Mesothelial cell of epicardium (in vitro differentiated cells): ENCODE data around the gene FAM168A. TPM values are rescaled to one million over a fixed set of nuclear protein-coding genes. Genes with fewer than 3 reads are reported as not detected.

Experiments
- DNase-seq, 2 experiments: peaks; one replicate each; pipeline ENCODE4 v3.0.0; 2021; ENCODE audit warnings: low spot score in 2 of 2; ENCODE audit not compliant: unreplicated experiment in 2 of 2
- H3K27ac Mint-ChIP-seq: 2 replicates; pipeline ENCODE4 v1.8.0; 2021; ENCODE audit warnings: mixed read lengths
- H3K27me3 Mint-ChIP-seq: 2 replicates; pipeline ENCODE4 v1.8.0; 2021; ENCODE audit warnings: low read depth, mixed read lengths
- H3K36me3 Mint-ChIP-seq: 2 replicates; pipeline ENCODE4 v1.8.0; 2021; ENCODE audit warnings: mixed read lengths
- H3K4me1 Mint-ChIP-seq: 2 replicates; pipeline ENCODE4 v1.8.0; 2021; ENCODE audit warnings: mixed read lengths
- H3K4me3 Mint-ChIP-seq: 2 replicates; pipeline ENCODE4 v1.8.0; 2021; ENCODE audit warnings: mild to moderate bottlenecking, moderate library complexity, mixed read lengths
- H3K9me3 Mint-ChIP-seq: 2 replicates; pipeline ENCODE4 v1.8.0; 2021; ENCODE audit warnings: mixed read lengths
- total RNA-seq: library from RNA; stranded (reverse); gene quantifications from 3 replicates; pipeline ENCODE4 v1.2.1, GENCODE V29; 2021
- TF ChIP-seq, protein P1 (sequence below): fragments of 200-600 bp; sonication (generic); IDR thresholded peaks from one replicate; pipeline ENCODE4 v1.5.0; 2021; ENCODE audit warnings: antibody characterized with exemption; ENCODE audit not compliant: unreplicated experiment

FAM168A gene
- total RNA-seq, 1 donor from 2014 or later: 61.8 TPM

DNA sequence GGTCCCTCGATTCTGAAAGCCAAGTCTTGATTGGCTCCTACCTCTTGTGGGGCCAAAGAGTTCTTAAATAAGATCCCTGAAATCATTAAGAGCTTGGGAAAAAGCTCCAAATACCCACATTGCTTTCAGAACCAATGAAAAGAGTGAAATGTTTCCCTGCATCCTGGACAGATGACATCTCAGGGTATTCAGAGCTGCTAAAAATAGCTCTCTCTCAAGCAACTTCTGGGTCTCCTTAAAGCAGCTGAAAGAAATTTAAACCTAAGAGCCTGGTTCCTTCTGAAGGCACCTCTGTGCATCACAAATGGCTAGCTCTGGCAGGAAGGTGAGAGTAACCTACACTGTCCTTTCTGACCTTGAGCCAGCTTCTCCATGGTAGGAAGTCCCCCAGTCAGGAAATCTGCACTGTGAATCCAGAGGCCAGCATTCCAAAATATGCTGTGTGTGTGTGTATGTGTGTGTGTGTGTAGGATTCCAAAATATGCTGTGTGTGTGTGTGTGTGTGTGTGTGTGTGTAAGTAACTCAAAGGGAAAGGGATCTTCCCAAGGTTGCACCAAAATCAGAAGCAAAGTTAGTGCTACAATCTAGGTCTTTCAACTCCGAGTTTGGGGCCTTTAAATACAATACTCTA lies 171.6 kb downstream of the FAM168A start:
- TF ChIP-seq, protein P1, sequence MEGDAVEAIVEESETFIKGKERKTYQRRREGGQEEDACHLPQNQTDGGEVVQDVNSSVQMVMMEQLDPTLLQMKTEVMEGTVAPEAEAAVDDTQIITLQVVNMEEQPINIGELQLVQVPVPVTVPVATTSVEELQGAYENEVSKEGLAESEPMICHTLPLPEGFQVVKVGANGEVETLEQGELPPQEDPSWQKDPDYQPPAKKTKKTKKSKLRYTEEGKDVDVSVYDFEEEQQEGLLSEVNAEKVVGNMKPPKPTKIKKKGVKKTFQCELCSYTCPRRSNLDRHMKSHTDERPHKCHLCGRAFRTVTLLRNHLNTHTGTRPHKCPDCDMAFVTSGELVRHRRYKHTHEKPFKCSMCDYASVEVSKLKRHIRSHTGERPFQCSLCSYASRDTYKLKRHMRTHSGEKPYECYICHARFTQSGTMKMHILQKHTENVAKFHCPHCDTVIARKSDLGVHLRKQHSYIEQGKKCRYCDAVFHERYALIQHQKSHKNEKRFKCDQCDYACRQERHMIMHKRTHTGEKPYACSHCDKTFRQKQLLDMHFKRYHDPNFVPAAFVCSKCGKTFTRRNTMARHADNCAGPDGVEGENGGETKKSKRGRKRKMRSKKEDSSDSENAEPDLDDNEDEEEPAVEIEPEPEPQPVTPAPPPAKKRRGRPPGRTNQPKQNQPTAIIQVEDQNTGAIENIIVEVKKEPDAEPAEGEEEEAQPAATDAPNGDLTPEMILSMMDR: no peak
- H3K27me3 Mint-ChIP-seq: no peaks in the 10 kb centered on the region
- no peaks in the 10 kb centered on the region for H3K9me3 Mint-ChIP-seq
- DNase-seq: no peak
- no peak overlapping the region for H3K4me3 Mint-ChIP-seq
- no peaks in the 10 kb centered on the region for H3K36me3 Mint-ChIP-seq
- H3K27ac Mint-ChIP-seq: peak overlapping the region; percentile 25
- peaks cover 7% of the 10 kb centered on the region for H3K4me1 Mint-ChIP-seq

DNA sequence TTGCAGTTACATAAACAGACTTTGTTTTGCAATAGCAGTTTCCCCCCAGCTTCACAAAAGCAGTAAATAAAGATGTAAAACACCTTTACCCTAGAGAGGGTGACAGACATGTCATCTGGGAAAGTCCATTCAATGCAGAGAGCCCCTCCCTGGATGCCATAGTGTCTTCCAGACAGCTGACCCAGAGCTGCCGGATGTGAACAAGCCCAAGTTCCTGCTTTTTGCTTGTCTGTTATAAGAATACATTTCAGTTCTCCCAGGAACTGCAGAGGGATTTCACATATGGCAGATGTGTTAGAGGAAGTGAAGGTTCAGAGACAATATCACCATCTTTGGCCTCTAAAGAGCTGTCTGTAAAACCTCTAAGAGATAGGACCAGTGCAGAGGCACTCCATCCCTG lies 172.8 kb downstream of the FAM168A start:
- TF ChIP-seq, protein P1: no peak
- H3K4me3 Mint-ChIP-seq: no peak overlapping the region
- no peaks in the 10 kb centered on the region for H3K36me3 Mint-ChIP-seq
- no peak for DNase-seq
- H3K9me3 Mint-ChIP-seq: no peaks in the 10 kb centered on the region
- H3K27me3 Mint-ChIP-seq: no peaks in the 10 kb centered on the region
- H3K4me1 Mint-ChIP-seq: peaks cover 8% of the 10 kb centered on the region
- no peak overlapping the region for H3K27ac Mint-ChIP-seq

DNA sequence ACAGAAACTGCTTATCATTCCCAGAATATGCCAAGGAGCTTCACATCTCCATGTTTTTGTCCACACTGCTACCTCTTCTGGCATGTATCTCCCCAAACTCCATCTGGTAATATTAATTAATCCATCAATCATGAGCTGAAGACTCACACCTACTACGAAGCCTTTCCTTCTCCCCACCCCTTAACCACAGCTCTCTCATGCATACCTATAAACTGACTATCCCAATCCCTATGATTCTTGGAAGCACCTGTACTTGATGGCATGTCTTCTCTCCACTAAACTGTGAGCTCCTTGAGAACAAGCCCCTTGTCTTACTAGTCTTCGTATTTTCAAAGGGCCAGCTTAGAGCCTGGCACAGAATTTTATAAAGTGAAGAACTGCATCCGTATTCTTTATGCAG lies 174.4 kb downstream of the FAM168A start:
- Mint-ChIP-seq H3K27ac (no peak overlapping the region), H3K4me1 (peaks cover 8% of the 10 kb centered on the region), H3K4me3 (no peak overlapping the region), H3K9me3 (no peaks in the 10 kb centered on the region), H3K36me3 (peaks cover 2% of the 10 kb centered on the region), H3K27me3 (no peaks in the 10 kb centered on the region)
- TF ChIP-seq, protein P1: no peak
- no peak for DNase-seq

DNA sequence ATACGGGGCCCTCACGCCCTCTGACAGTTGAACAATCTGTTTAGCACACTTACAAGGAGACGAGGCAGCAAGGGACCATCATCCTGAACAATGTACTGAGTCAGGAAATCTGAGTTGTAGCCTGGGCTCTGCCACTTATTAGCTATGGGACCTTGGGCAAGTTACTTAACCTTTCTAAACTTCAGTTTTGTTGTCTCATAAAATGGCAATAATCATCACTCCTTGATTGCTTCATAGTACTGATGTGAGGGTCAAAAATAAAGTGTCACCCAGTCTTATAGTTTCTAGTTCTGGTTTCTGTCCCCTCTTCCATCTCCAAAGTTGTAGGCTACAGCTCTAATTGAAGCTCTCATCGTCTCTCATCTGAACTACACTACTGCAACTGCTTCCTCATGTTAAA lies 175.0 kb downstream of the FAM168A start:
- Mint-ChIP-seq H3K9me3 (no peaks in the 10 kb centered on the region), H3K27ac (no peak overlapping the region), H3K4me3 (no peak overlapping the region), H3K36me3 (peaks cover 9% of the 10 kb centered on the region), H3K4me1 (peaks cover 8% of the 10 kb centered on the region), H3K27me3 (no peaks in the 10 kb centered on the region)
- no peak for DNase-seq
- TF ChIP-seq, protein P1: no peak

DNA sequence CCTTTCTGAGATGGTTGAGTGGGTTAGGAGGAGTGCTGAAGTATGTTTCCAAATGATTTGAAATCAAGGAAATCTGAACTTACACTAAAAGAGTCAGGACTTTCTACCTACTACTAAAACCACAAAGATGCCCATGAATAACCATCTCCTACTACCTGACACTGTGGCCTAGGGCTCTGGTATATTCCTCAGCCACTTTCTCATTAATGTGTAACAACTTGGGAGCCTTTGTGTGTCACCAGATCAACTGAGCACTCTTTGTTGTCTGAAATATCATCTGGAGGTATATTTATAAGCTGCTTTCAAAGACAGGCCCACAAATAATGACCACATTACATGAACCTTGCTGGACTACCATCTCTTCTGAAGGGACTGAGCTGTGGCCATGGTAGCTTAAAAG lies 177.8 kb downstream of the FAM168A start:
- Mint-ChIP-seq H3K27ac (no peak overlapping the region), H3K9me3 (no peaks in the 10 kb centered on the region), H3K27me3 (no peaks in the 10 kb centered on the region), H3K36me3 (peaks cover 11% of the 10 kb centered on the region), H3K4me1 (peaks cover 14% of the 10 kb centered on the region), H3K4me3 (no peak overlapping the region)
- DNase-seq: no peak
- TF ChIP-seq, protein P1: no peak

DNA sequence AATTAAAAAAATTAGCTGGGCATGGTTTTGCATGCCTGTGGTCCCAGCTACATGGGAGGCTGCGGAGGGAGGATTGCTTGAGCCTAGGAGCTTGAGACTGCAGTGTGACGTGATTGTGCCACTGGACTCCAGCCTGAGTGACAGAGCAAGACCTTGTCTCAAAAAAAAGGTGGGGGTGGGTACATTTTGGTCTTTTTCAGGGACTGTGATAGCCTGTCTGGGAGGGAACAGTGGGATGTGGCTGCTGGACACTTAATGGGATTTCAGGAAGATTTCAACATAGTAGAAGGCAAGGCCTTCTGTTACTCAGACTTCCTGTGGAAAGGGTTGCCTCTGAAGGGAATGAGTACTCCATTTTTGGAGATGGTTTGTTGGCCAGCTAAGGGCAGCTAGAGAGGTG lies 181.1 kb downstream of the FAM168A start:
- TF ChIP-seq, protein P1: no peak
- no peaks in the 10 kb centered on the region for H3K27me3 Mint-ChIP-seq
- H3K27ac Mint-ChIP-seq: no peak overlapping the region
- DNase-seq: no peak
- peaks cover 16% of the 10 kb centered on the region for H3K36me3 Mint-ChIP-seq
- peaks cover 18% of the 10 kb centered on the region for H3K4me1 Mint-ChIP-seq
- H3K9me3 Mint-ChIP-seq: no peaks in the 10 kb centered on the region
- no peak overlapping the region for H3K4me3 Mint-ChIP-seq
